Esophagus squamous epithelium (tissue), 4 donors: ENCODE results near the gene TRIM68.

Source experiments
- POLR2A ChIP-seq, 4 donors: fragments of 450-650 bp; IDR thresholded peaks; one replicate each; pipeline ENCODE4 v1.6.1; 2017; ENCODE audit warnings: antibody characterized with exemption in 4 of 4, mild to moderate bottlenecking in 4 of 4, moderate library complexity in 3 of 4
- TF ChIP-seq, protein P1 (sequence below), 6 experiments: fragments of 450-650 bp in 4 of 6; fragments of 200-600 bp in 2 of 6; sonication (generic) in 2 of 6; IDR thresholded peaks; one replicate each; pipeline ENCODE4 v1.5.1; 2016 to 2019; ENCODE audit warnings: antibody characterized with exemption in 6 of 6, mild to moderate bottlenecking in 4 of 6, moderate library complexity in 4 of 6

GRCh38 chr11:4607096-4607495 is 935 bp downstream of the TRIM68 start:
- TF ChIP-seq, protein P1, sequence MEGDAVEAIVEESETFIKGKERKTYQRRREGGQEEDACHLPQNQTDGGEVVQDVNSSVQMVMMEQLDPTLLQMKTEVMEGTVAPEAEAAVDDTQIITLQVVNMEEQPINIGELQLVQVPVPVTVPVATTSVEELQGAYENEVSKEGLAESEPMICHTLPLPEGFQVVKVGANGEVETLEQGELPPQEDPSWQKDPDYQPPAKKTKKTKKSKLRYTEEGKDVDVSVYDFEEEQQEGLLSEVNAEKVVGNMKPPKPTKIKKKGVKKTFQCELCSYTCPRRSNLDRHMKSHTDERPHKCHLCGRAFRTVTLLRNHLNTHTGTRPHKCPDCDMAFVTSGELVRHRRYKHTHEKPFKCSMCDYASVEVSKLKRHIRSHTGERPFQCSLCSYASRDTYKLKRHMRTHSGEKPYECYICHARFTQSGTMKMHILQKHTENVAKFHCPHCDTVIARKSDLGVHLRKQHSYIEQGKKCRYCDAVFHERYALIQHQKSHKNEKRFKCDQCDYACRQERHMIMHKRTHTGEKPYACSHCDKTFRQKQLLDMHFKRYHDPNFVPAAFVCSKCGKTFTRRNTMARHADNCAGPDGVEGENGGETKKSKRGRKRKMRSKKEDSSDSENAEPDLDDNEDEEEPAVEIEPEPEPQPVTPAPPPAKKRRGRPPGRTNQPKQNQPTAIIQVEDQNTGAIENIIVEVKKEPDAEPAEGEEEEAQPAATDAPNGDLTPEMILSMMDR (IDR thresholded peaks at IDR 0.05): no peak
- no peak for TF ChIP-seq POLR2A (IDR thresholded peaks at IDR 0.05)
